Measurements from ENCODE around the gene BICDL1. TPM values are rescaled to one million over a fixed set of nuclear protein-coding genes. Genes with fewer than 3 reads are reported as not detected.

Gene BICDL1
- total RNA-seq, 1 experiment from 2014 or later: 18.2 TPM

GRCh38 chr12:120101182-120101581 lies 112.1 kb downstream of the BICDL1 start:
- ATAC-seq: no peak
- Histone ChIP-seq H3K79me2 (ENCODE audit: insufficient read depth, low read length) (peaks cover 65% of the 10 kb centered on the region), H3K27ac (ENCODE audit: low read depth, low read length) (no peak overlapping the region), H3K4me2 (ENCODE audit: low read length) (no peak overlapping the region), H3K27me3 (ENCODE audit: insufficient read depth, low read length) (no peaks in the 10 kb centered on the region), H3K4me3 (replicated peaks in 1 of 2; ENCODE audit: low read depth in 1 of 2, low read length in 2 of 2) (no peak overlapping the region), H4K20me1 (ENCODE audit: insufficient read depth) (no peaks in the 10 kb centered on the region), H2AFZ (ENCODE audit: low read depth, low read length, poor library complexity, severe bottlenecking) (no peak overlapping the region), H3K9ac (ENCODE audit: low read length) (no peak overlapping the region), H3K9me3 (ENCODE audit: control insufficient read depth in 1 of 2, insufficient read depth in 1 of 2, low read depth in 1 of 2, low read length in 2 of 2) (no peaks in the 10 kb centered on the region), H3K9me2 (ENCODE audit: insufficient read depth) (no peaks in the 10 kb centered on the region), H3K4me1 (ENCODE audit: control insufficient read depth in 1 of 2, insufficient read depth in 2 of 2, low read length in 2 of 2) (peaks cover 5 to 7% of the 10 kb centered on the region in 2 experiments), H3K36me3 (ENCODE audit: control insufficient read depth in 1 of 2, insufficient read depth in 2 of 2, low read length in 2 of 2) (peaks cover 6 to 22% of the 10 kb centered on the region in 2 experiments; a peak in 3 of 4 replicates)
- CTCF ChIA-PET: interaction anchor here (1.7 kb wide), 1 partner anchor 14 kb away, joined by 7 read pairs; no protein-coding TSS in a partner anchor
- no TSS peak for BruUV-seq (replicated peaks)
- DNase-seq (ENCODE audit: low read depth, low spot score): no peak
- TF ChIP-seq ZNF274 (IDR thresholded peaks at IDR 0.05; ENCODE audit: low read depth, low read length) (no peak), ELF1 (IDR thresholded peaks at IDR 0.05; ENCODE audit: borderline replicate concordance, low read depth) (no peak), FOSL1 (IDR thresholded peaks at IDR 0.05; ENCODE audit: low read depth) (no peak), JUND (IDR thresholded peaks at IDR 0.05) (no peak), EZH2phosphoT487 (IDR thresholded peaks at IDR 0.05; ENCODE audit: borderline replicate concordance) (no peak)
- RAD21 ChIA-PET (ENCODE audit: low non-redundant PET in 1 of 2, low total read pairs in 2 of 2, uncharacterized antibody in 2 of 2, unreplicated experiment in 2 of 2): no interaction called here
- POLR2A ChIA-PET: no interaction called here
- intact Hi-C loops (cut with micrococcal nuclease): no loop called here

GRCh38 chr12:120101617-120102016 lies 112.6 kb downstream of the BICDL1 start:
- peaks cover 6 to 22% of the 10 kb centered on the region in 2 experiments; a peak in 3 of 4 replicates for H3K36me3 ChIP-seq (ENCODE audit: control insufficient read depth in 1 of 2, insufficient read depth in 2 of 2, low read length in 2 of 2)
- H3K9me2 ChIP-seq (ENCODE audit: insufficient read depth): no peaks in the 10 kb centered on the region
- no peak for DNase-seq (ENCODE audit: low read depth, low spot score)
- ATAC-seq: no peak
- peaks cover 69% of the 10 kb centered on the region for H3K79me2 ChIP-seq (ENCODE audit: insufficient read depth, low read length)
- RAD21 ChIA-PET (ENCODE audit: low non-redundant PET in 1 of 2, low total read pairs in 2 of 2, uncharacterized antibody in 2 of 2, unreplicated experiment in 2 of 2): no interaction called here
- H3K9me3 ChIP-seq (ENCODE audit: control insufficient read depth in 1 of 2, insufficient read depth in 1 of 2, low read depth in 1 of 2, low read length in 2 of 2): no peaks in the 10 kb centered on the region
- POLR2A ChIA-PET: no interaction called here
- intact Hi-C loops (cut with micrococcal nuclease): no loop called here
- H3K9ac ChIP-seq (ENCODE audit: low read length): no peak overlapping the region
- H4K20me1 ChIP-seq (ENCODE audit: insufficient read depth): no peaks in the 10 kb centered on the region
- no peak overlapping the region for H2AFZ ChIP-seq (ENCODE audit: low read depth, low read length, poor library complexity, severe bottlenecking)
- CTCF ChIA-PET: interaction anchor here (1.7 kb wide), 1 partner anchor 15 kb away, joined by 7 read pairs; no protein-coding TSS in a partner anchor
- H3K27me3 ChIP-seq (ENCODE audit: insufficient read depth, low read length): no peaks in the 10 kb centered on the region
- peaks cover 5 to 7% of the 10 kb centered on the region in 2 experiments for H3K4me1 ChIP-seq (ENCODE audit: control insufficient read depth in 1 of 2, insufficient read depth in 2 of 2, low read length in 2 of 2)
- H3K4me2 ChIP-seq (ENCODE audit: low read length): no peak overlapping the region
- H3K4me3 ChIP-seq (replicated peaks in 1 of 2; ENCODE audit: low read depth in 1 of 2, low read length in 2 of 2): no peak overlapping the region
- BruUV-seq (replicated peaks): no TSS peak
- no peak overlapping the region for H3K27ac ChIP-seq (ENCODE audit: low read depth, low read length)
- no peak for TF ChIP-seq ELF1 (IDR thresholded peaks at IDR 0.05; ENCODE audit: borderline replicate concordance, low read depth)
- TF ChIP-seq ZBTB33 (IDR thresholded peaks at IDR 0.05; ENCODE audit: extremely low read depth, insufficient replicate concordance, low read length): no peak
- TF ChIP-seq SRF (IDR thresholded peaks at IDR 0.05; ENCODE audit: low read depth): no peak
- TF ChIP-seq CBX3 (IDR thresholded peaks at IDR 0.05; ENCODE audit: low read depth): no peak
- no peak for TF ChIP-seq EZH2phosphoT487 (IDR thresholded peaks at IDR 0.05; ENCODE audit: borderline replicate concordance)
- no peak for TF ChIP-seq ATF3 (IDR thresholded peaks at IDR 0.05)
- TF ChIP-seq YY1 (IDR thresholded peaks at IDR 0.05; ENCODE audit: extremely low read depth, insufficient replicate concordance, low read depth, low read length): no peak
- TF ChIP-seq REST (IDR thresholded peaks at IDR 0.05; ENCODE audit: low read depth): no peak
- no peak for TF ChIP-seq POLR2A (IDR thresholded peaks at IDR 0.05; ENCODE audit: borderline replicate concordance, extremely low read depth, insufficient read depth, insufficient read length)
- TF ChIP-seq CEBPB (IDR thresholded peaks at IDR 0.05; ENCODE audit: low read depth): no peak
- TF ChIP-seq RAD21 (IDR thresholded peaks at IDR 0.05; ENCODE audit: low read depth): no peak
- TF ChIP-seq POLR2AphosphoS5 (IDR thresholded peaks at IDR 0.05; ENCODE audit: low read depth, low read length): no peak
- TF ChIP-seq JUND (IDR thresholded peaks at IDR 0.05): no peak
- TF ChIP-seq SIN3A (IDR thresholded peaks at IDR 0.05; ENCODE audit: low read depth): no peak
